Activated gamma-delta T cell treated with anti-CD3 and anti-CD28 coated beads, Interleukin-2, amount 50 U/mL, for 16 hours (primary cell): ENCODE measurements around the gene CBS.
"Not testable (repeated sequence)": the region's sequence is repeated elsewhere in the genome, so short reads cannot be mapped to it uniquely, and the experiment has no call there.

Experiments
- DNase-seq: peaks from one replicate; pipeline ENCODE4 v3.0.0-alpha.2; 2020; ENCODE audit warnings: low read depth

The CBS gene

DNA sequence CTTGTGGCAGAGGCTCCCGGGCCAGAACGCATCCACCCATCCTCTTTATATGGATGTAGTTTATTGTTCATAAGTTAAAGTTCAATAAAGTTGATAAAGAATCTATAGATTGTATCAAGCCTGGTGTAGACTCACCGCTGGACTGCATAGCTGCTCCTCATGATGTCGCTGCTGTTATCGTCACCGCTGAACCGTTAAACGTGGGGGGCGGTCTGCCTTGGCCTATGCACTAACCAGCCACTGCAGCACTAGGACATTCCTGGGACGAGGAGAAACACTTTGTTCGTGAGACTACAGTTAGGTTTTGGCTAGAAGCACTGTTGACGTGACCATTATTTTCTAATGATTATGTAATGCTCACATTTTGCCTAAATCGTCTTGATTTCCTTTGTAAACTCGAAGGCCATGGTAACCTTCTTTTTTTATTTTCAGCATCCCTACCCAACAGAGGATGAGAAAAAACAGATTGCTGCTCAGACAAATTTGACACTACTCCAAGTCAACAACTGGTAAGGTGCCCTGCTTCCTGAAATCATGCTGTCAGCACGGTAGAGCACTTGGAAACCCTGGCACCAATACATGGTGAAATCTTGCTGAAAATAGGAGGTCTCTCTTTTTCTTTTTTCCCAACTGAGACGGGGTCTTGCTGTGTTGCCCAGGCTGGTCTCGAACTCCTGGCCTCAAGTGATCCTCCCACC, 51.0 kb downstream of the CBS start:
- no peak for DNase-seq

DNA sequence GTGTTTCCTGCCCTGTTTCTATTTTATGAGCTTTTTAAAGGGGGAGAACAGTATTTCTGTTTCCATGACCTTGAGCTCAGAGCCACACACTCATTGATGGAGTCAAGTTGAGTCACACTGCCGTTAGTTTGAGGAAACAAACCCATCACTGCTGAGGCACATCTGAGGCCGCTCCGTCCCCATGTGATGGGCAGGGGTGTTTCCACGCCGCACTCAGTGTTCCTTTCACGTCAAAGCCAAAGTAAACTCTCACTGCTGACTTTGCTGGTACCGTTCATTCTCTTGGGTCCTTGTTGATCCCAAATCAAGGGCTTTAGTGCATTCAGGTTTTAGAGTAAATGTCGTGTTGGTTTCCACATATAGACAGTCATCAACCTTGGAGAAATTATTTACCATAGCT, 52.5 kb downstream of the CBS start:
- no peak for DNase-seq

DNA sequence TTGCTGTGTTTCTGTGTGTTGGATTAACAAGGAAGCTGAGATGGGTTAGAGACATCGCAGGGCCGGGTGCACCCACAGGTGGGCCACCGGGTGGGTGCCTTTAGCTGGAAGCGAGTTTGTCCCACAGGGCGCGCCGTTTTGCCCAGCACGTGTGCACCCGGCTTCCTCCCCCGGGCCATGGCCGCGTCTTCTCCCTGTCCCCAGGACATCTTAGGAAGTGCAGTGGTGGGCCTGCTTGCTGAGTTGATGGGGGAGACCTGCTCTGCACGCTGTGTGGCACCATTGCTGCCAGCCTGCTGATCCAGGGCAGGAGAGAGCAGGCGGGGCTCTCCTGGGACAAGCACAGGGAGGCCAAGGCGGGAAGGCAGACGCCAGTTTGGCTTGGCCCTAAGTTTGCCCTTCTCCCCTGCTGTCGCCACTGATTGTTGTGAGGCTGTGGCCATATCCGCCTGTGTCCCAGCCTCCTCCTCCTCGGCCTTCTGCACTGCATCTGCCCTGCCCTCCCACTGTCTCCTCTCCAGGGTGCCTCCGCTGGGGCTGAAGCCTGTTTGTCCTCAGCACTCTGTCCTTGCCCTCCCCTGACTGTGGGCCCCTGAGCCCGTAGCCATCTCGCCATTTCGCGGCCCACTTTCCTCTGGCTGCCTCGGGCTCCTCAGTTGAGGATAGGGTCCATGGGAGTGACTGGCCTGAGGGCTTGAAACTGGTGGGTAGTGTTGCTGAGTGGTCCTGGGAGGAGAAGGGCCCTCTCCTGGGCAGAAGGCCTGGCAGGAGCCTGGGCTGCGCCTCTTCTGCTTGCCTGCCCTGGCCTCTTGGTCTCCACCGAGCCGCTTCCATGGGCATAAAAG, 53.7 kb downstream of the CBS start:
- no peak for DNase-seq

DNA sequence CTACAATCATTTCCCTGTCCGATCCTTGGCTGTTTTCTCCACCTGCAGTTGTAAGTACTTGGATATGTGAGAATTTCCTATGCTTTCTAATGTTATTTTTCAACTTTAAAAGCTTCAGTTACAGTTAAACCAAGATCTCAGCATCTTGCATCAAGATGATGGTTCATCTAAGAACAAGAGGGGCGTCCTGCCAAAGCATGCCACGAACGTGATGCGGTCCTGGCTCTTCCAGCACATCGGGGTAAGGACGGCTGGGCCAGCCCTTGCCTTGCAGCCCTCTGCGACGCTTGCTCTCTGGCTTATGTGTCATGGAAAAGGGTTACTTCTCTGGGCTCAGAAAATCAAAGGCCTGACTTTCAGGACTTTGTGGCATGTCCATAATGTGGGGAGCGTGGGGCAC, 54.4 kb downstream of the CBS start:
- no peak for DNase-seq

DNA sequence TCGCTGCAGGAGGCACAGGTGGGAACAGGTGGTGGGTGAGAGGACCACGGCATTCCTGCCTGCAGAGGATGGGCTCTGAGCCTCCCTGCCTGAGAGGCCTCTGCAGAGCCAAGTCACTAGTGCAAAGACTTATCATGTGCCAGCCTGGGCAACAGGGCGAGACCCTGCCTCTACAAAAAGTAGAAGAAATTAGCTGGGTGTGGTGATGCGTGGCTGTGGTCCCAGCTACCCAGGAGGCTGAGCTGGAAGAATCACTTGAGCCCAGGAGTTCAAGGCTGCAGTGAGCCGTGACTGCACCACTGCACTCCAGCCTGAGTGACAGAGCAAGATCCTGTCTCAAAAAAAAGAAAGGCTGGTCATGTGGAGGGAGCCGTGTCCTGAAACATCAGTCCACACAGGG, 54.9 kb downstream of the CBS start:
- no peak for DNase-seq

DNA sequence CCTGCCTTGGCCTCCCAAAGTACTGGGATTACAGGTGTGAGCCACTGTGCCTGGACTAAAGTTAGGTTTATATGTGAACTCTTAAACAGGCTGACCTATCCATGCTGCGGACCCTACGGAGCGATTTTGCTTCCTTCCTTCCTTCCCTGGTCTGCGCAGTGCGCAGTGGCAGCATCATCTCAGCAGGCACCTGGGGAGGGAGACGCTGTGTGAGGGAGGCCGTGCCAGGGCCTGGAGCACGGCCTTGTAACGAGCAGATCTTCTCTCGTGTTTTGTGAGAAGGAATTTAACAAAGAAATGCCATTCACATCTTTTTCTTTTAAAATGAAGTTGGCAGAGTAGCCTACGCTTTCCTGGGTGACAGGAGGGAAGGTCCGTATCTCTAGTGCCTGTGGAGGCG, 55.5 kb downstream of the CBS start:
- DNase-seq = no peak

DNA sequence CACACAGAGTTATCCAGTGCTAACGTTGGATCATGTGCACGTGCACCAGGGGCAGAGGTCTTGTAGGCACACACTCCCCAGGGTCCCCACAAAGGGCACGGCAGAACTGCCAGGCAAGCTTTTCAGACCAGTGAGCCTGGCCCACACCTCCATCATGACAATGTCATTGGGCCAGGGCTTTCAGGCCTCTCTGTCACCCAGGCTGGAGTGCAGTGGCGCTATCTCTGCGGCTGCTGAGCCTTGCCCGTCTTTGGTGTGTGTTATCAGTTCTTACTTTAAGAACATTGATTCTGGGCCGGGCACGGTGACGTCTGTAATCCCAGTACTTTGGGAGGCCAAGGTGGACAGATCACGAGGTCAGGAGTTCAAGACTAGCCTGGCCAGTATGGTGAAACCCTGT, 57.1 kb downstream of the CBS start:
- no peak for DNase-seq

DNA sequence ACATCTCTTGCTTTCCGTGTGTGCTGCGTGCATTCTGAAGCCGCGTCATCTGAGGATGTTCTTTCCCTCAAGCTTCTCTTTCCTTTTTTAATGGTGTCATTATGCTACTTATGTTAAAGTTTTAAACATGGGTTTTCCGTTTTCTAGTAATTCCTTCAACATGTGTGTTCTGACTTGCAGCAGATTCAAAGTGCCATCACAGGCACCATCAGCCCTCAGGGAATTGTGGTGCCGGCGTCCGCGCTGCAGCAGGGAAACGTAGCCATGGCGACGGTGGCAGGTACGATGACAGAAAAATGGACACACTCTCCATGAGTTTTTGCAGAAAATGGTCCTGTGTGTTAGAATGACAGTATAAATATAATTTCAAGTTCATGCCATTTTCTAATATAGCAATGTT, 58.9 kb downstream of the CBS start:
- DNase-seq = no peak

DNA sequence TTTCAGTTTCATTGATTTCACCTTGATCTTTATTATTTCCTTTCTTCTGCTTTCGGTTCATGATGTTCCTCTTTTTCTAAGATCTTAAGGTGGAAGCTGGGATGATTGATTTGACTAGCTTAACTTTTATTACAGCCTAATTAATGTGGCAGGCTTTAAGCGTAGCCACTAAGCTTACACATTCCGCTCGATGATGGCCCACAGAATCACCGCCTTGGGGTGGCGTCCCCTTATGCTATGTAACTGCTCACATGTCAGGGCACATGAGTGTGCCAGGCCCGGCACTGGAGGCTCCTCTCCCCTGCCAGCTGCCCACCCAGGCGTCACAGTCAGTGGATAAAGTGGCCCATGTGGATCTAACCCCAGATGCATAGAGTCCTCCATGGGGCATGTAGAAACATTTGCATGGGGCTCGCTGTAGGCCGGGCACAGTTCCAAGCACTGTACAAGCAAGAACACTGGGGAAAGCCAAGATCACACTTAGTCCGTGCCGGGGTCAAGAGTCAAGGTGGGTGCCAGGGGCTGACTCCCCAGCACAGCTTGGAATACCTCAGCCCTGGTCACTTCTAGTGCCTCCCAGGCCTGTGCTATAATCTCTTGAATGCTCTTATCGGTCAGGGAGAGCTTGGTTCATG, 59.6 kb downstream of the CBS start:
- DNase-seq = no peak

DNA sequence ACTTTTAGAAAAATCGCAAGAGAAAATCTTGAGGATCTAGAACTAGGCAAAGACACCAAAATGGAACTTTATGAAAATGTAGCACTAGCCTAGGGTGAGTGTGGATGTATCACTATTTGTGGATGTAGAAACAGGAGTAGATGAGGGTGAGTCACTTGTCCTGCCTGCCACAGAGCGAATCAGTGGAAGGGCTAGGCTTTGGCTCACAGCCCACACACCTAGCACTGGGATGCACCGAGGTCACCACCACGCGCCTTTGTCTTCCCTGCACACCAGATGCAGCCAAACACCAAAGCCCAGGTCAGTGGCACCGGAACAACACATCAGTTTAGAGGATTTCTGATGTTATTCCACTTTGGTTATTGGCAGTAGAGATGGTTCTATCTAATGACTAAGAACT, 63.0 kb downstream of the CBS start:
- DNase-seq = no peak

DNA sequence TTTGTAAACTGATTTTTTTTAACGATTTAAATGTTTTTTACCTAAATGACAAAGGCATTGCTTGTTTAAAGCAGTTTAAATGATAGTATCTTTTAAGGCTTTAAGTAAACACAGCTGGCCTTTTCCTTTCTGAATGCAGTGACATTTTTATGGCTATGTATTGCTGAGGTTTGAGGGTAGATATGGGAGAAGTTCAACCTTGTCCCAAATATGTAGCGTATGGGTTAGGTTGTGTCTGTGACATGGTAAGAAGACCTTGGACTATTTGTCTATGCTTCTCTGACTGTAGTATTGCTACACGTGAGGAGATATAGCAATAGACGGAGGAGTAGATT, 68.8 kb downstream of the CBS start:
- no peak for DNase-seq

DNA sequence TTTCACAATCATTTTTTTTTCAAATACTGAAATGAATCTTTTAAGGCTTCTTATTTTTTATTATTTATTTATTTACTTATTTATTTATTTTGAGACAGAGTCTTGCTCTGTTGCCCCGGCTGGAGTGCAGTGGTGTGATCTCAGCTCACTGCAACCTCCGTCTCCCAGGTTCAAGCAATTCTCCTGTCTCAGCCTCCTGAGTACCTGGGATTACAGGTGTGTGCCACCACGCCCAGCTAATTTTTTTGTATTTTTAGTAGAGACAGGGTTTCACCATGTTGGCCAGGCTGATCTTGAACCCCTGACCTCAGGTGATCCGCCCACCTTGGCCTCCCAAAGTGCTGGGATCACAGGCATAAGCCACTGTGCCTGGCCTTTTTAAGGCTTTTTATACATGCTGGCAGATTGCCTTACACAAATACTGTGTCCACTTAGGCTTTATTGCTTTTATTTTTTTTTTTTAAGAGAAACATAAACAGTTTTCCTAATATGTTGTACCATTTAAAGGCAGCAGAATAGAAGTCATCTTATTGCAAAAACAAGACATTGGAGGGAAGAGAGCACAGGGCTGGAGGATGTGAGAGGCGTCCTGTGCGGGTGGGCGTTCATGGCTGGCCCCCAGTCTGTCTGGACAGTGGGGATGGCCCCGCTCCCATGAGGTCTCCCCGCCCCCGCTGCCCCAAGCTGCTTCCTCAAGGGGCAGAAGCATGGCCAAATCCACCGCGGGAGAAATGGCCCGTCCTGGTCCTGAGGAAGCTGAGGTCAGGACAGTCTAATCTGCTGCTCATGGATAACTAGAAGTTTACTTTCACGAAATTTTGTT, 69.4 kb downstream of the CBS start:
- DNase-seq = not testable (repeated sequence)

DNA sequence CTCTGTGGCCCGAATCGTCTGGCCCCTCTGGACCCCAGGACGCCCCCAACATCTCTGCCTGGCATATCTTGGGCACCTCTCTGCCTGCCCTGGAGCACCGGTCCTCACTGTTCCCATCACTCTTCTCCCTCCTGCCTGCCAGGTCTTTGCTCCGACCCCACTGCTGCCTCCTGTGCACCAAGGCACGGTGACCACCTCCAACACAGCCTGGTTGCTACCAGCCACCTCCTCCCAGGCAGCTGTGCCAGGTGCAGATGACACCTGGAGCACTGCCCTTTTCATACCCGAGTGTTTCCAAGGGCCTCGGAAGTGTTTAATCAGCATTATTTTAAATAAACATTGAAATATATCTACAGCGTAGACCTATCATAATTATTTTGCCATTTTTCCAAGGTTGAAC, 70.0 kb downstream of the CBS start:
- no peak for DNase-seq

DNA sequence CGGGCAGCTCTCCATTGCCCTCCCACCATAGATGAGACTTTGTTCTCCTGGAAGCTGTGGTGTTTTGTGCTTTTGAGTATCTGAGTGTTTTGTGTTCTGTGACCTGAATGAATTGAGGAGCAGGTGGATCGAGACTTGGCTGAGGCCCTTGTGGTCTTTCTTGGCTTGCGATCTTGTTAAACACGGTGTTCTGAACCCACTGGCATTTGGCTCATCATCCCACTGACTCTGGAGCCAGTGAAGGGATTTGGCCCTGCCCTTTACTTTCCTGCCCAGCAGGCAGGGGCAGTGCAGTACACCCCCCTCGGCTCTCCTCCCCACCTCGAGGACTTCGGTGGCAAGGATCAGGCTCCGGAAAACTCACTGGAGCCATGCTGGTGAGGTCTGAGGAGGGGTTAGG, 70.7 kb downstream of the CBS start:
- DNase-seq = no peak
